ENCODE data around the gene FRMD5.

Gene FRMD5

GRCh38 chr15:44193651-44194322 lies 1.3 kb downstream of the FRMD5 start:
- DNase-seq (ENCODE audit: low read depth) = peak; percentile 22
- no peak for TF ChIP-seq CTCF (conservative IDR thresholded peaks at IDR 0.05; ENCODE audit: low read length)
- H3K4me3 ChIP-seq (ENCODE audit: low read length) = peak overlapping the region; percentile 79

- TF ChIP-seq CTCF (conservative IDR thresholded peaks at IDR 0.05; ENCODE audit: low read length) = no peak
- no peak for DNase-seq (ENCODE audit: low read depth)
- H3K4me3 ChIP-seq (ENCODE audit: low read length) = no peak overlapping the region
Observed at GRCh38 chr15:44188795-44189194, 6.3 kb downstream of the FRMD5 start.

DNA sequence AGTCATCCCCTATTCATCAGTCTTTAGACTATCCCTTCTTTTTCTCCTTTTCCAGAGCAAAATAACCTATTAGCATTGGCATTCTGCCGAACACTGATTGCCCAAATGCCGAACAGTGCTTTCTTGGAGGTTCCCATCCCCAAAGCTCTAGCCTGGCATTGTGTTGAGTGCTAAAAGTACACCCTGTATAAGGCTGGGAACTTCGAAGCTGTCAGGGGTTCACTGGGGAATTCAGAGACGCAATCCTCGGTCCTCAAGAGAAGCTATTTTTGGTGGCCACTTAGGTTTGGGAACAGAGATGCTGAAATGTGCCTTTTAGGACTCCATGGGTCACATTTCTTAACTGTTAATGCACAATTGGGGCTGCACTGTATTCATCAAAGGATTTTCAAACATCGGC lies 8.4 kb downstream of the FRMD5 start:
- no peak for TF ChIP-seq CTCF (conservative IDR thresholded peaks at IDR 0.05; ENCODE audit: low read length)
- H3K4me3 ChIP-seq (ENCODE audit: low read length) = no peak overlapping the region
- DNase-seq (ENCODE audit: low read depth) = no peak

GRCh38 chr15:44183363-44183762 lies 11.7 kb downstream of the FRMD5 start:
- no peak for TF ChIP-seq CTCF (conservative IDR thresholded peaks at IDR 0.05; ENCODE audit: low read length)

DNA sequence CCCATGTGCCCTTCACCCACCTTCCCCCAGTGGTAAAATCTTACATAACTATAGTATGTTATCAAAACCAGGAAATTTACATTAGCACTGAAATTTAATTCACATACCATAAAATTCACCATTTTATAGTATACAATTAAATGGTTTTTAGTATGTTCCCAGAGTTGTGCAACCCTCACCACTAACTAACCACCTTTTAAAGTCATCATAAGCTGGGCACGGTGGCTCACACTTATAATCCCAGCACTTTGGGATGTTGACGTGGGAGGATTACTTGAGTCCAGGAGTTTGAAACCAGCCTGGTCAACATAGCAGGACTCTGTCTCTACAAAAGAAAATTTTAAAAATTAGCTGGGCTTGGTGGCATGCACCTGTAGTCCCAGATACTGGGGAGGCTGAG lies 13.7 kb downstream of the FRMD5 start:
- H3K4me3 ChIP-seq (ENCODE audit: low read length) = no peak overlapping the region
- DNase-seq (ENCODE audit: low read depth) = no peak
- no peak for TF ChIP-seq CTCF (conservative IDR thresholded peaks at IDR 0.05; ENCODE audit: low read length)

More at GRCh38 chr15:44183363-44183762, 11.7 kb downstream of the FRMD5 start:
- no peak for DNase-seq (ENCODE audit: low read depth)
- no peak overlapping the region for H3K4me3 ChIP-seq (ENCODE audit: low read length)

DNA sequence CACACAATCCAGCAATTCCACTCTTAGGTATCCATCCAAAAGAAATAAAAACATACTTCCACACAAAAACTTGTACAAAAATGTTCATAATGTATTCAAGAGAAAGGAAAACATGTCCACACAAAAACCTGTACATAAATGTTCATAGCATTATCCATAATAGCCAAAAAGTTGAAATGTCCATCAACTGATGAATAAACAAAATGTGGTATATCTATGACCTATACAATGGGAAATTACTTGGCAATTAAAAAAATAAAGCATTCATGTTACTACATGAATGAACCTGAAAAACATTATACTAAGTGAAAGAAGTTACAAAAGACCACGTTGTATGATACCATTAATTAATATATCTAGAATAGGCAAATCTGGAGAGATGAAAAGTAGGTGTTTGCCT lies 17.9 kb downstream of the FRMD5 start:
- no peak for TF ChIP-seq CTCF (conservative IDR thresholded peaks at IDR 0.05; ENCODE audit: low read length)
- H3K4me3 ChIP-seq (ENCODE audit: low read length) = no peak overlapping the region
- DNase-seq (ENCODE audit: low read depth) = peak; percentile 6

- DNase-seq (ENCODE audit: low read depth) = no peak
- no peak for TF ChIP-seq CTCF (conservative IDR thresholded peaks at IDR 0.05; ENCODE audit: low read length)
- H3K4me3 ChIP-seq (ENCODE audit: low read length) = no peak overlapping the region
Observed at GRCh38 chr15:44173813-44174212, 21.3 kb downstream of the FRMD5 start.
